GM12878 (cell line): Measurements from ENCODE around the gene ADGRV1.

Experiments
- EZH2 ChIP-seq: IDR thresholded peaks from 2 replicates; pipeline ENCODE4 v1.6.1; 2012; ENCODE audit warnings: low read depth, mild to moderate bottlenecking, control low read depth, inconsistent platforms, low read length, borderline replicate concordance; ENCODE audit not compliant: control insufficient read depth
- MAX ChIP-seq: IDR thresholded peaks from 2 replicates; pipeline ENCODE4 v1.6.1; 2012; ENCODE audit warnings: low read depth, low read length, improper control_type of control experiment
- POLR2AphosphoS2 ChIP-seq: IDR thresholded peaks from 2 replicates; pipeline ENCODE4 v1.6.1; 2011; ENCODE audit warnings: low read depth, mild to moderate bottlenecking, low read length, improper control_type of control experiment, moderate library complexity

GRCh38 chr5:90843443-90843842 lies 284.8 kb downstream of the ADGRV1 start:
- TF ChIP-seq POLR2AphosphoS2 (no peak), EZH2 (no peak), MAX (no peak)
